ENCODE measurements around the gene CCND2.

GRCh38 chr12:4292341-4293073 is 18.9 kb downstream of the CCND2 start:
- no peak for TF ChIP-seq CTCF (IDR thresholded peaks at IDR 0.05)
- TF ChIP-seq POLR2A (IDR thresholded peaks at IDR 0.05), result no peak
- no peak for TF ChIP-seq EP300 (IDR thresholded peaks at IDR 0.05)
- no peak for TF ChIP-seq POLR2AphosphoS5 (IDR thresholded peaks at IDR 0.05)
